Neural cell (in vitro differentiated cells): Measurements from ENCODE around the gene ZFYVE28. TPM values are rescaled to one million over a fixed set of nuclear protein-coding genes. Genes with fewer than 3 reads are reported as not detected.

Experiments
- H2AFZ ChIP-seq: fragments of 200-600, 300-800 bp; sonication (generic), shearing (Covaris generic); 2 replicates; pipeline ENCODE4 v1.6.0; 2014; ENCODE audit warnings: low read depth, mild to moderate bottlenecking, antibody characterized with exemption, low read length, moderate library complexity
- H3F3A ChIP-seq: fragments of 200-600 bp; shearing (Covaris generic); 2 replicates; pipeline ENCODE4 v1.6.1; 2016; ENCODE audit warnings: mild to moderate bottlenecking, moderate library complexity, mixed read lengths, antibody characterized with exemption, low read length; ENCODE audit not compliant: insufficient read depth, poor library complexity, severe bottlenecking
- H3K27ac ChIP-seq: fragments of 200-600, 300-800 bp; sonication (generic), shearing (Covaris generic); 2 replicates; pipeline ENCODE4 v1.5.1; 2014; ENCODE audit warnings: mild to moderate bottlenecking, low read length, moderate library complexity
- H3K27me3 ChIP-seq: fragments of 300-800, 200-600 bp; sonication (generic), shearing (Covaris generic); 2 replicates; pipeline ENCODE4 v1.6.0; 2014; ENCODE audit warnings: mild to moderate bottlenecking, low read depth, low read length, moderate library complexity; ENCODE audit not compliant: insufficient read depth
- H3K36me3 ChIP-seq: fragments of 300-800, 200-600 bp; sonication (generic), shearing (Covaris generic); 2 replicates; pipeline ENCODE4 v1.5.1; 2014; ENCODE audit warnings: mild to moderate bottlenecking, antibody characterized with exemption, low read length, moderate library complexity; ENCODE audit not compliant: insufficient read depth
- H3K4me2 ChIP-seq: fragments of 300-800, 200-600 bp; sonication (generic), shearing (Covaris generic); 2 replicates; pipeline ENCODE4 v1.6.0; 2014; ENCODE audit warnings: mild to moderate bottlenecking, low read length
- H3K4me3 ChIP-seq: fragments of 300-800, 200-600 bp; sonication (generic), shearing (Covaris generic); 2 replicates; pipeline ENCODE4 v1.5.1; 2014; ENCODE audit warnings: mild to moderate bottlenecking, low read length, moderate library complexity
- H3K79me2 ChIP-seq: fragments of 200-600 bp; shearing (Covaris generic); replicated peaks from 2 replicates; pipeline ENCODE4 v1.6.0; 2014; ENCODE audit warnings: mild to moderate bottlenecking, low read length, moderate library complexity; ENCODE audit not compliant: insufficient read depth
- H3K9ac ChIP-seq: fragments of 300-800, 200-600 bp; sonication (generic), shearing (Covaris generic); 2 replicates; pipeline ENCODE4 v1.6.1; 2016; ENCODE audit warnings: mild to moderate bottlenecking, low read length, mixed read lengths
- H3K9me2 ChIP-seq: fragments of 200-600 bp; shearing (Covaris generic); 2 replicates; pipeline ENCODE4 v1.6.1; 2016; ENCODE audit warnings: mild to moderate bottlenecking, low read length, mixed read lengths; ENCODE audit not compliant: insufficient read depth
- H3K9me3 ChIP-seq: fragments of 200-600, 300-800 bp; sonication (generic), shearing (Covaris generic); 2 replicates; pipeline ENCODE4 v1.6.1; 2016; ENCODE audit warnings: mild to moderate bottlenecking, mixed run types, low read length, moderate library complexity, mixed read lengths
- H4K20me1 ChIP-seq: fragments of 200-600 bp; shearing (Covaris generic); 2 replicates; pipeline ENCODE4 v1.6.1; 2016; ENCODE audit warnings: mild to moderate bottlenecking, mixed run types; ENCODE audit not compliant: insufficient read depth
- CTCF ChIP-seq: fragments of 450-650 bp; IDR thresholded peaks from 2 replicates; pipeline ENCODE4 v1.5.1; 2014; ENCODE audit warnings: antibody characterized with exemption, mild to moderate bottlenecking, moderate library complexity; ENCODE audit not compliant: poor library complexity, severe bottlenecking
- EP300 ChIP-seq: fragments of 450-650 bp; conservative IDR thresholded peaks from 2 replicates; pipeline ENCODE4 v1.6.1; 2014; ENCODE audit warnings: antibody characterized with exemption, mild to moderate bottlenecking, moderate library complexity; ENCODE audit not compliant: poor library complexity, severe bottlenecking
- MXI1 ChIP-seq: fragments of 450-650 bp; conservative IDR thresholded peaks from 2 replicates; pipeline ENCODE4 v1.6.1; 2014; ENCODE audit warnings: antibody characterized with exemption, mild to moderate bottlenecking; ENCODE audit not compliant: poor library complexity, severe bottlenecking
- POLR2AphosphoS5 ChIP-seq: IDR thresholded peaks from 2 replicates; pipeline ENCODE4 v1.6.1; 2012
- RAD21 ChIP-seq: fragments of 450-650 bp; conservative IDR thresholded peaks from 2 replicates; pipeline ENCODE4 v1.6.1; 2014; ENCODE audit warnings: antibody characterized with exemption, mild to moderate bottlenecking, moderate library complexity
- REST ChIP-seq: IDR thresholded peaks from 2 replicates; pipeline ENCODE4 v1.6.1; 2012; ENCODE audit warnings: borderline replicate concordance
- SMC3 ChIP-seq: fragments of 450-650 bp; conservative IDR thresholded peaks from 2 replicates; pipeline ENCODE4 v1.6.1; 2014; ENCODE audit warnings: antibody characterized with exemption, mild to moderate bottlenecking, moderate library complexity; ENCODE audit not compliant: poor library complexity
- TAF1 ChIP-seq: IDR thresholded peaks from 2 replicates; pipeline ENCODE4 v1.6.1; 2012; ENCODE audit warnings: low read depth
- polyA plus RNA-seq: library from polyadenylated mRNA; depleted of rRNA; stranded (reverse); fragments of >200 nt; gene quantifications from 2 replicates; pipeline ENCODE4 v1.2.3, GENCODE V29; 2014

Gene ZFYVE28
- polyA plus RNA-seq, 1 donor from 2014 or later: 2.4 TPM

DNA sequence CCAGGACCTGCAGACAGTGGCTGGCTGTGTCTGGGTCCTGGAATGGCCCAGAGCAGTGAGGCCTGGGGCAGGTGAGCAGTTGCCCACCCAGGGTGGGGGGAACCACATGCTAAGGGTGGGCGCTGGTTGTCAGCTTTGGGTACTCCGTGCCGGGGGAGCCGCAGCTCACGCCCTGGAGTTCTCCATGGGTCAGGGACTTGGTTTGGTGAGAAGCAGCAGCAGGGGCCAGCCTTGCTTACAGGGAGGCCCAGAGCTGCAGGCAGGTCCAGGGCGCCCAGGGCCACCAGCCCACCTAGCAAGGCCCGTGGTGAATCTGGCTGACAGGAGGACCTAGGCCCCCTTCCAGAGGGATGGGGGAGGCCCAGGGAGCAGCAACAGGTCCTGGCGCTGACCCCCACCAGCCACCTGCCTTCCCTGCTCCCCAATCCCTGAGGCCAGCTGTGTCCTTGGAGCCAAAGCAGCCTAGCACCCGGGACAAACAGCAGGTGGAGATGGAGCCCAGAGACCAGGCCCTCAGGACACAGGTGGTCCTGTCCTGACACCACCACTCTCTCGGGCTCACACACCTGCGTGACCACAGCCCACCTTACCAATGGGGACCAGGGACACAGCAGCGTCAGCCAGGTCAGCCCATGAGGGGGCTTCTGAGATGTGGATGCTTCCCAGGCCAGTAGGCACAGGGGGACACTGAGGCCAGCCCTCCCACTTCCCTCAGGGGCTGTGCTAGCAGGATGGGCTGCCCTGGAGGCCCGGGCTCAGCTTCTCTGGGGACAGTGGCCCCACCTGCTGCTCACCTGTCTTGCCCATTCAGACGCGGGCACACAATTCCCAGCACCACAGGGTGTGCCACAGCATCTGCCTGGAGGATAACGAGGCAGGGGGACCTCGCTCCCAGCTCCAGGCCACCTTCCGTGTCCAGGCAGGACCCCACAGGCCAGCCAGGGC, 160.1 kb downstream of the ZFYVE28 start:
- Histone ChIP-seq H3K9me3 (no peaks in the 10 kb centered on the region), H3K27me3 (no peaks in the 10 kb centered on the region), H3K9me2 (no peaks in the 10 kb centered on the region), H2AFZ (no peak overlapping the region), H3K27ac (no peak overlapping the region), H4K20me1 (peaks cover 38% of the 10 kb centered on the region), H3K79me2 (peaks cover 38% of the 10 kb centered on the region), H3K36me3 (no peaks in the 10 kb centered on the region), H3K4me2 (no peak overlapping the region), H3F3A (no peaks in the 10 kb centered on the region), H3K4me3 (peak overlapping the region; percentile 89), H3K9ac (no peak overlapping the region)
- TF ChIP-seq MXI1: no peak
- no peak for TF ChIP-seq TAF1
- no peak for TF ChIP-seq POLR2AphosphoS5
- no peak for TF ChIP-seq REST
- no peak for TF ChIP-seq CTCF
- TF ChIP-seq SMC3: no peak
- no peak for TF ChIP-seq RAD21
- no peak for TF ChIP-seq EP300

- Histone ChIP-seq H3K27ac (no peak overlapping the region), H3K4me3 (no peak overlapping the region), H3K36me3 (no peaks in the 10 kb centered on the region)
Observed at GRCh38 chr4:2257361-2258081, 160.9 kb downstream of the ZFYVE28 start.

More at GRCh38 chr4:2257361-2258081, 160.9 kb downstream of the ZFYVE28 start:
- Histone ChIP-seq H3K9me3 (no peaks in the 10 kb centered on the region), H3K9ac (no peak overlapping the region), H3F3A (no peaks in the 10 kb centered on the region), H4K20me1 (peaks cover 38% of the 10 kb centered on the region), H3K4me2 (no peak overlapping the region), H3K79me2 (peaks cover 38% of the 10 kb centered on the region), H3K27me3 (no peaks in the 10 kb centered on the region), H3K9me2 (no peaks in the 10 kb centered on the region), H2AFZ (no peak overlapping the region)
- no peak for TF ChIP-seq CTCF
- no peak for TF ChIP-seq REST
- no peak for TF ChIP-seq TAF1
- TF ChIP-seq RAD21: no peak
- TF ChIP-seq MXI1: no peak
- TF ChIP-seq SMC3: no peak
- TF ChIP-seq POLR2AphosphoS5: no peak
